ENCODE measurements around the gene CSTF2T.
"Not testable (repeated sequence)": the region's sequence is repeated elsewhere in the genome, so short reads cannot be mapped to it uniquely, and the experiment has no call there.

The CSTF2T gene

DNA sequence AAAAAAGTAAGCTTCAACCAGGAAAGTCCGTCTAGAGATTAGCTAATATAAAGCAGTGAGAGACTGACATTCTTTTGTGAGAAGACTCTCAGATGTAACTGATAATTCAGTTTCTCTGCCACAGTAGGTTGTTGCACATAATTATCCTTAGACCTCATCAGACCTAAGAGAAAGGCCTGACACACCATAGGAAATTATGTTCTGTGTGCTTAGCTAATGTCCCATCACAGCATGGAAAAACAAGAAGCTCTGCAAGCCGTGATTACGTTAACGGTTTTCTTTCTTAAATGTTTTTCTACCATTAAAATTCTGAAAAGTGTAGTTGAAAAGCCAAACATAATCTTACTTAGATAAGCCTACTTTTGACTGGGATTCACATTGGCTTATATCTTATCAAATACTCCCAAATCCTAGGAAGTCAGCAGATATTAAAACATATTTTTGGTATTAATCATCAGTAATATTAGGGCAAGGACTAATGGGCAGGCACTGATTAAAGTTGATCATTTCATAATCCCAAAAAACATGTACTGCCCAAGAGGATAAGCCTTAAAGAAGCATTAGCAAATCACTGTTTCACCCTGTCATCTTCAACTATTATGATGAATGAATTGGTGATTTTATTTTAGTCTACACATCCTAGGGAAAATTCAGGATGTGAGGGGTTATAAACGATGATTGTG, 5.2 kb downstream of the CSTF2T start:
- DNase-seq = no peak

DNA sequence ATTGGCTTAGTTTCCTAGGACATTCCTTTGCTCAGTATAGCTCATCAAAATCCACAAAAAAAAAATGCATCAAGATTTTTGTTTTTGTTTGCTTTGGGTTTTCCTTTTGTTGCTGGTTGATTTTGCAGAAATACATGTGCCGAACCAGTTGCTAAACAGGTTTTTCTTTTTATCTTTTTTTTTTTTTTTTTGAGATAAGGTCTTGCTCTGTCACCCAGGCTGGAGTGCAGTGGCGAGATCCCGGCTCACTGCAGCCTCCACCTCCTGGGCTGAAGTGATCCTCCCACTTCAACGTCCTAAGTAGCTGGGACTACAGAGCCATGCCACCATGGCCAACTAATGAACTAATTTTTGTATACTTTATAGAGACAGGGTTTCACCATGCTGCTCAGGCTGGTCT, 8.3 kb downstream of the CSTF2T start:
- DNase-seq = no peak

DNA sequence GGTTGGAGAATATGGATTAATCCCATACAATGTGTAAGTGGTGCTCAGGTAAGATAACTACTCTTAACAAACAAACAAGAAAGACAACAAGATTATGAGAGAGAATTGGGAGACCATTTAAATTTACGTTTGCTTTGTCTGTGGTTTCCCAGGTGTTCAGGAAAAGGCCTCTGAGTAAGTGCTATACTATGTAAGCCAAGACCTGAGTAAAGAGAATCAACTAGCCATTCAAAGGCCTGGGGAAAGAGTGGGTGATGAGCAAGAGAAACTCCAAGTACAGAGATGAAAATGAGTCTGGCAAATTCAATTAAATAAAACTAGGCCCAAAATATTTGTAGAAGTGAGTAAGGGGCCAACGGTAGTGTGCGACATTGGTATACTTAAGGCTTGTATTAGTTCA, 9.9 kb downstream of the CSTF2T start:
- DNase-seq = no peak

DNA sequence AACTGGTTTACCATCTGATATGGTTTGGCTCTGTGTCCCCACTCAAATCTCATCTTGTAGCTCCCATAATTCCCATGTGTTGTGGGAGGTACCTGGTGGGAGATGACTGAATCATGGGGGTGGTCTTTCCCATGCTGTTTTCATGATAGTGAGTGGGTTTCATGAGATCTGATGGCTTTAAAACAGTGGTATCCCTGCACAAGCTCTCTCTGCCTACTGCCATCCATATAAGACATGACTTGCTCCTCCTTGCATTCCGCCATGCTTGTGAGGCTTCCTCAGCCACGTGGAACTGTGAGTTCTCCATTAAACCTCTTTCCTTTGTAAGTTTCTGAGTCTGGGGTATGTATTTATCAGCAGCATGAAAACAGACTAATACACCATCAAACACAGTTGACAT, 10.6 kb downstream of the CSTF2T start:
- not testable (repeated sequence) for DNase-seq

DNA sequence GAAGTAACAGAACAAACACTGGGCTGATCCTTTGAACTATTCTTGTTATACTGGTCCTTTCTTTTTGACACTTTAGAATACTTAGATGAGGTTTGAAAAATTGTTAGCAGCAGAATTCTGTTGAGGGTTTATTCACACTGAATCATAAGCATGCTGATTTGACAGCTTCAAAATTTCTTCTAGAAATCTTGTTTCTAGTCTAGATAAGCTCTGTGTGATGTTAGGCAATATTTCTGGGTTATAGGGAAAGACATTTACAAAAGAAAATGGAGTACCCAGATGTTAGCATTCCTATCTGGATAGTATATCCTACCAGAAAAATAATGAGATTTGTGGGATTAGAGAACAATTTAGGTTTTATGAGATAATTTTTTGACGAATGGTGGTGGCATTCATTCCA, 12.1 kb downstream of the CSTF2T start:
- no peak for DNase-seq

DNA sequence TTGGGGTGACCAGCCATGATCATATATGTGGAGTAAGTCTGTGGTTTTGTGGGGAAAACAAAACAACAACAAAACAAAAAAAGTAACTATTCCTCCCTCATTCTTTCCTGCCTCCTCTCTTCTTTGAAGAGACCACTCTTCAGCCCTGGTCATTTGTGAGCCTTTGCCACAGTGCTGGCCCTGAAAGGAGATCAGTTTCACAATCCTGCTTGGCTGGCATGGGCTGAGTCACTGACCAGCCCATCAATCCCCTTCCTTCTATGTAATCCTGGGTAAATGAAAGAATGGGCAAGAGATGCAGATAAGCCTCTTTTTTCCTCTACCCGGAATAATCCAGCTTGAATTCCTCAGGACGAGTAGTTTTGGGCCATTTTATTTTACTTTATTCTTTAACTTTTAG, 13.6 kb downstream of the CSTF2T start:
- no peak for DNase-seq

DNA sequence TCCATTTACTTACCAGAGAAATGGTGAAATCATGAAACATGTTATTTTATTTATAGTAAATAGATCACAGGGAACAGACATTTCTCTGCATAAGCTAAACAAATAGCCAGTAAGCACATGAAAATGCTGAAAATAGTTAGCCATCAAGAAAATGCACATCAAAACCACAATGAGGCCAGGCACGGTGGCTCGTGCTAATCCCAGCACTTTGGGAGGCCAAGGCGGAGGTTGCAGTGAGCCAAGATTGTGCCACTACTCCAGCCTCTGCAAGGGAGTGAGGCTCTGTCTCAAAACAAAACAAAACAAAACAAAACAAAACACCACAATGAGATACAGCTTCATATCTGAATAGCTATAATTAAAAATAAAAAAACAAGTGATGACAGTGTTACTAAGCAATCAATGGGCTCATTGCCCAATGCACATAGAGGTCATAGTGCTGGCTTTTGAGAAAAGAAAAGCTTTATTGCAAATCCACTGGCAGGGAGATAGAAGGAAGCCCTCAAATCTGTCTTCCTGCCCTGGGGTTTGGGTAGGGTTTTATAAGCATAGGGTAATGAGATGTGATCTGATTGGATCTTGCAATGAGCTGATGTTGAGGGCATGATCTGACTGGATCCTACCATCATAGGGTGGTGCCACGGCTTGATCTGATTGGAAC, 16.2 kb downstream of the CSTF2T start:
- DNase-seq = no peak

DNA sequence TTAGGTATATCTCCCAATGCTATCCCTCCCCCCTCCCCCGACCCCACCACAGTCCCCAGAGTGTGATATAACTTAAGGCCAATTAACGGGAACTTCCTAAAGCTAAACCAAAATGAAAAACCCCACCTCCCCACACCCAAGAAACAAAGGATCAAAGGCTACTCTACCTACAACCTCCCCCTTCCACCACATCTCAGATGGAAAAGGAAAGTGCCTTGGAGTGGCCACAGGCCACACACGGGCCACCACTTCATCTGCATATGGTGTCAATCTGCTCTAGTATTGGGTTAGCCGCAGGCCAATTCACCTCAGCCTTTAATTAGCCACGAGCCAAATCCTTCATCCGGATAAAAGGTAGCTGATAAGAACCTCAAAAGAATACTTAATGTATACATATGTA, 19.6 kb downstream of the CSTF2T start:
- no peak for DNase-seq

DNA sequence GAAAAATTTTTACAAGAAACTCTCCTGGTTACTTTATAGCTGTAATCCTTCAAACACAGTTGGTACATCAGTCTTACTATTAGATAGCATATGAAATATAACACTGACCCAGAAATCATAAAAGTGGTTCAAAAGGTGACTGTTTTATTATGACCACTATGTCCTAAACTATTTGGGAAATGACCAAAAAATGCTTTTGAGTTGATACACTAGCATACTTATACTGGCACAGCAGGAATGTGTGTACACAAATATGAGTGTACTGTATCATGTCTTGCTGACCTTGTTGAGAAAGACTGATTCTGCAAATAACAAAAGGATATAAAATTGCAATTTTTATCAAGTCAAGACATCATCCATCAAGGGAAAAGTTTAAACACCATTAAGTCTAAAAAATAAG, 24.3 kb downstream of the CSTF2T start:
- DNase-seq = no peak

DNA sequence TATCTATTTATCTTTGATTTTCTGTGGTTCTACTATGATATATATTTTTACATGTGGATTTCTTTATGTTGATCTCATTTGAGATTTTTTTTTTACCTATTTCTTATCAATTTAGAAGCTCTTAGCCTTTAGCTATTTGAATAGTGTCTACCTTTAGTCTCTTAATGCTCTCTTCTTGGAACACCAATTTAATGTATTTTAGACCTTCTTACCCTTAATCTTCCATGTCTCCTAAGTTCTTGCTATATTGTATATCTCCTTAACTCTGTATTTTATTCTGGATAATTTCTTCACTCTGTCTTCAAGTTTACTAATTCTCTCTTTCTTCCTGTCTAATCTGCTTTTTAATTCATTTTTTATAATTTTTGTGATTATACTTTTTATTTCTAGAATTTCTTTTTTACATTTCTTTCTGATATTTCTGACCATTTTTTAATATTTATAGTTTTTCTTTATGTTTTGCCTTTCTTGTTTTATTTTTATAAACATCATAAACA, 27.3 kb downstream of the CSTF2T start:
- DNase-seq = no peak

DNA sequence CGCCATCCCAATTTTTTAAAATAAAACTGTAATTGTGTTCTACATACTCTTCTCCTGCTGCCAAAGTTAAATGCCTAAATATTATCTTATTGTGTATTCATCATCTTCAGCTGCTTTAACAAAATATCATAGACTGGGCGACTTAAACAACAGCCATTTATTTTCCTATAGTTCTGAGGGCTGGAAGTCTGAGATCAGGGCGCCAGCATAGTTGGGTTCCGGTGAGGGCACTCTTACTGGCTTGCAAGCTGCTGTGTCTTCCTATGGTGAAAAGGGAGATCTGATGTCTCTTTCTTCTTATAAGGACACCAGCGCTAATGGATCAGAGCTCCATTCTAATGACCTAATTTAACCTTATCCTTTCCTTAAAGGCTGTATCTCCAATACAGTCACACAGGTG, 30.4 kb downstream of the CSTF2T start:
- no peak for DNase-seq

DNA sequence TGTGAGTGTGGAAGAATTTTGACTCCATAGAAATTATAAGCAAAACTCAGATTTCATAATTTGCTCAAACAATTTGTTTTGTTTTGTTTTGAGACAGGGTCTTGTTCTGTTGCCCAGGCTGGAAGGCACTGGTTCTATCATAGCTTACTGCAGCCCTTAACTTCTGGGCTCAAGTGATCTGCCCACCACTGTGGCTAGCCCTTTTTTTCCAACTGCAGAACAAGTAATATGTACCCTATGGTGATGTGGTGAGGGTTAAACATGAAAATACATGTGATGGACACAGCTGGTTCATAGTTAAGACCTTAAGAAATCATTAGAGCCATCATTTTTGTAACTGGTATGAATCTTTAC, 31.1 kb downstream of the CSTF2T start:
- no peak for DNase-seq

DNA sequence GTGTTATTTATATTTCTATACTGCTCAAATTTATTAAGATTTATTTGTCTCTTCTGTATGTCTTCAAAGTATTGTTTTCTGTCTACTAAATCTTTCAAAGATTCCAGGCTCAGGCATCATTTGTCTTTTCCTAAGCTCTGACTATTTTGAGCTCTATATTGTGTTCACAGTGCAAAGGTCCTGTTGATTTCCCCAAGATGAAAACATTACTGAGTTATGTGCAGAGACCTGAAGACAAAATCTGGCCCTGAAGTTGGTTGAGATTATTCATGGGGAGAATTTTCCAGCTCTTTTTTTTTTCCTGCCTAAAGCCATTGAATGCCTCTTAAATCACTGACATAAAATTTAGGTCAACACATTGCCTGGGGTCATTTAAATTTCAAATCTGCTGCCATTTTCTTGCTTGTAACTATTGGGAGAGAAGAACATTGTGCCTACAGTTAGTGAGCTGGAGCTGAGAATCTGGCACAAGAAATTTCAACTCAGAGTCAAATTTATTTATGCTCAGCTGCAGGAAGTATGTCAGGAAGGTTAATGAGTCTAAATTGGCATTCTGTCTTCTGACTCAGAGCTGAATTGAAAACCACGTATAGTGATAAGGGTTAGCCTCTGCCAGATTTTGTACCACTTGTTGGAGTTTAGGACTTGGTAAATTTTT, 31.6 kb downstream of the CSTF2T start:
- DNase-seq = no peak

DNA sequence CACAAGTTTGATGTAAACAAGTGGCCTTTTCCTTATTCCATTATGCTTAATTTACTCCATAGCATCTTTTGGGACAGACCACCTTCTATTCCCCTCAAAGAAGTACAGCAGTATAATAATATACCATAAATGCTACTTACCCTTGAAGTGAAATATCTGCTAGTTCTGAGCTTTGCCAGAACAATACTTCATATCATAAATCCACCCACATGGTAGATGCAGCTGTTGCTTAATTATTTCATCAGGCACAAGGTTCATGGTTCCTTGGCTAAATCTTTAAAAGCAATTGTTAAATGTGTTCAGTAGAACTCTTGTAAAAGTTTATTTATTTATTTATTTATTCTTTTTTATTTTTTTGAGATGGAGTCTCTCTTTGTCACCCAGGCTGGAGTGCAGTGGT, 32.9 kb downstream of the CSTF2T start:
- DNase-seq = no peak

DNA sequence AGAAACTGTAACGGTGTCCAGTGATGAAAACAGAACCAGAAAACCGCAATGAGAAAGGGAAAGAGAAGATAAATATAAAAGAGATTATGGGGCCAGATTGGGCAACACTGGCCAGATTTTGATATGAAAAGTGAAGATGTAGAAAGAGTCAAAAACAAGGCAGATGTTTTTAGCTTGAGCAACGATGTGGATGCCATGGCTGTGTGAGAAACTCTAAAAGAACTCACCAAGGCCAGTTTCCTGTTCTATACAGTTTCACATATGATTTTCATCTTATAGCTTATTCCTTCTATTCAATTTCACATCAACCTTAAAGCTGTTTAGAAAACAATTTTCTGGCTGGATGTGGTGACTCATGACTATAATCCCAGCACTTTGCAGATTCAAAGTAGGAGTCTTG, 36.3 kb downstream of the CSTF2T start:
- DNase-seq = no peak

DNA sequence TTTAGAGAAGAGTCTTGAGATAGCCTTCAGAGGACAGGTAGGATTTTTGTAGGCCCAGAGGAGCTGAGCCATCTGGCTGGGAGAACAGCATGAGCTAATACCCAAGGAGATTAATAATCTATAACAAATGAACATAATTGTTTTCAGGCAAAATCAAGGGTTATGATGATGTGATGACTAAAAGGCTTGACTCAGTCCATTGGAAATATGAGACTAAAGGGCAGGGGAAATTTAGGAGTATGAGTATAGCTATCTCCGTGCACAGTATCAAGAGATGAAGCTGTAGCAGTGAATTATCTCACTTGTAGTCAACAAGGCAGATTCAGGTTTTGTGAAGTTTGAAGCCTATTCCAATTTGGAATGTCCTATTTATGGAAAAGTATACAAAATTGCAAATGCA, 40.1 kb downstream of the CSTF2T start:
- no peak for DNase-seq

DNA sequence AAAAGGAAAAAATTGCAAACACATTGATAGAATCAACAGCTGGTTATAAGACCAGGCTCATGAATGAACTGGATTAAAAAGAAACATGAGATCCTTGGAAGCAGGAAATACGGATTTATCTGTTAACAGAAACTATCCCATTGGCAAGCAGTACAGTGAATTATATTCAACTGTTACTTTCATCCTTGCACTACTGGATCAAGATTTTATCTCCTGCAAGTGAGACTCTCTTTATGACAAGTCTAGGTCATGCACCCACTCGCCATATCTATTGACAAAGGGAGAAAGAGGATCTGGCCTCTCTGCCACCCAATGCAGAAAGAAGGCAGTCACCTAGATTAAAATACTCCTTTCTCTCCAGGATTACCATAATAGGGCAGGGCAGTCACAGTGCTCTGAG, 41.4 kb downstream of the CSTF2T start:
- DNase-seq = no peak

DNA sequence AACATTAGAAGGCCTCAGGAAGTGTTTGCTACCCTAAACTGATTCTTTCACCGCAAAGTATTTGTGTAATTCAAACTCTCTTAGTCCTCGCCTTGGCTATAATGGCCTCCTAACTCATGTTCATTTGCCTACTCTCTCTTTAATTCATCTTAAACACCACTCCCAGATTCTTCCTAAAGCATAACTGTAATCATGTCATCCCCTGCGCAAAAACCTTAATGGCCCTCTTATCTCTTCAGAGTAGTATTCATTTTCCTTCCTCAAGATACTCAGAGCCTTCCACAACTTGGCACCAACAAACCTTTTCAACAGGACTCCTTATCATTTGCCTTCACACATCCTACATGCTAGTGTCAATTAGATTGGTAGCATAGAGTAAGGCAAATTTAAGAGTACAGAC, 42.9 kb downstream of the CSTF2T start:
- DNase-seq = no peak

DNA sequence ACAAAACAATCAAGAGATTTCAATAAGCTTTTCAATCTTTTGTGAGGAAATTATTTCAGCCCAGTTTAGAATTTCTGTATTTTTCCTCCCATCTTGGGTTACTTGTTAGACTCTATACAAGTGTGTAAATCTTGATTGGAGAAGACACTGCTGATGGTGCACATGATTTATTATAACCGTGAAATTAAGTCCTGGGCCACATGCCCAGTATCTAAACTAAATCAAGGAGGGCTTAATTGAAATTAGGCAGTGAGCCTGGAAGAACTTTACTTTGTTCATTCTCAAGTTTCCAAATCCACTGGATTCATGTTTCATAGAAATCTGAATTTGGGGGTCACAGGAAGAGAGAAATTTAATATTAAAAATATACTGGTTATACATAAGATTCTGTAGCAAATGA, 44.5 kb downstream of the CSTF2T start:
- no peak for DNase-seq

DNA sequence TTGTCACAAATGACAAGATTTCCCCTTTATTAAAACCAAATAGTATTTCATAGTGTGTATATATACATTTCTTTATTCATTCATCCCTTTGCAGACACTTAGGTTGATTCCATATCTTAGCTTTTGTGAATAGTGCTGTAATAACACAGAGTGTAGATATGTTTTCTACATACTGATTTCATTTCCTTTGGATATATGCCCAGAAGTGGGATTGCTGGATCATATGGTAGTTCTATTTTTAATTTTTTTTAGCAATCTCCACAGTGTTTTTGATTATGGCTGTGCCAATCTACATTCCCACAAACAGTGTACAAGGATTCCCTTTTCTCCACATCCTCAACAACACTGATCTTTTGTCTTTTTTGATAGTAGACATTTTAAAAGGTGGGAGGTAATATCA, 46.4 kb downstream of the CSTF2T start:
- no peak for DNase-seq

DNA sequence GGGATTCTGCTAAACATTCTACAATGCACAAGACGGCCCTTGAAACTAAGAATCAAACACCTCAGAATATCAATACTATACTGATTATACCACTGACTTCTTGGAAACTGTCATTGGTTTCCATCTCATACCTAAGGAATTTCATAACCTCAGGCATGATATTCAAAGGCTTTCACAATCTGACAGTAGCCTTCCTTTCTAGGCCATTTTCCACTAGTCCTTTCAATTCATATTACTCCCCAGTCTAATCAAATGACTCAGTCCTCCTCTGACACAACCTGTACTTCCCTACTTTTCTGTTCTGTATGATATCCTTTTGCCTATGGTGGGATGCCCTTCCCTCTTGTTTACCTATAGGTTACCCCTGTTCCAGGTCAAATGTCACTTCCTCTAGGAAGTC, 48.3 kb downstream of the CSTF2T start:
- DNase-seq = no peak

DNA sequence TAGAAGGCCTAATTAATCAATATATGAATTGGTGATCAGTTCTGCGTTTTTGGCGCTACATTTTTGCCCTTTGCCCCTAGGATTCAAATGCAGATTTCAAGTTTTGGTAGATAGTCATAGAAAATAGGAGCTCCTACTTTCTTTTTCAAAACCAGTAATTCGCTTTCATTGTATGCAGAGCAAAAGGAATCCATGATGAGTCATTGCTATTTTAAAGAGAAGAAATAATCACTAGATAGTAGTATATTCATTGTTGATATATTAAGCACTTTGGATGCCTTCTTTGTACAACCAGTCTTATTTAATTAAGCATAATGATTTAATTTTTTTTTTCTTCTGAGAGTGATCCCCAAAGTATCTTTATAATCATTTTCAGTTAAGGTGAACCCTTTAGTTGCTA, 50.3 kb downstream of the CSTF2T start:
- no peak for DNase-seq
